CD14-positive monocyte (primary cell): ENCODE data around the gene OSBPL10. TPM values are rescaled to one million over a fixed set of nuclear protein-coding genes. Genes with fewer than 3 reads are reported as not detected.

Experiments
- DNase-seq, 3 donors: peaks; one replicate each; pipeline ENCODE4 v3.0.0-alpha.2; 2011 to 2022
- H2AFZ ChIP-seq: 2 replicates; pipeline ENCODE4 v1.6.0; 2012; ENCODE audit warnings: mild to moderate bottlenecking, low read depth, low read length, inconsistent platforms; ENCODE audit not compliant: insufficient read depth, poor library complexity, severe bottlenecking
- H3K27ac ChIP-seq, 2 donors: 1 replicate in 1 of 2; 2 replicates in 1 of 2; pipeline ENCODE4 v1.5.1; 2012 to 2013; ENCODE audit warnings: low read length in 2 of 2, control low read depth in 1 of 2, inconsistent platforms in 1 of 2, low read depth in 1 of 2, mild to moderate bottlenecking in 1 of 2
- H3K27me3 ChIP-seq, 2 donors: one replicate each; pipeline versions ENCODE4 v1.6.0 to v1.6.1; 2011 to 2013; ENCODE audit warnings: low read length in 2 of 2; ENCODE audit not compliant: control insufficient read depth in 2 of 2, insufficient read depth in 2 of 2
- H3K36me3 ChIP-seq, 2 donors: replicated peaks in 1 of 2; 1 replicate in 1 of 2; 2 replicates in 1 of 2; pipeline versions ENCODE4 v1.5.1 to v1.6.1; 2012 to 2013; ENCODE audit warnings: low read length in 2 of 2, control low read depth in 1 of 2, inconsistent platforms in 1 of 2, mild to moderate bottlenecking in 1 of 2; ENCODE audit not compliant: insufficient read depth in 2 of 2, control insufficient read depth in 1 of 2
- H3K4me1 ChIP-seq, 2 donors: 1 replicate in 1 of 2; 2 replicates in 1 of 2; pipeline versions ENCODE4 v1.5.1 to v1.6.1; 2012 to 2013; ENCODE audit warnings: low read length in 2 of 2, control low read depth in 1 of 2, inconsistent platforms in 1 of 2, mild to moderate bottlenecking in 1 of 2, moderate library complexity in 1 of 2; ENCODE audit not compliant: insufficient read depth in 2 of 2, control insufficient read depth in 1 of 2
- H3K4me2 ChIP-seq: replicated peaks from 2 replicates; pipeline ENCODE3; 2012; ENCODE audit warnings: low read length, moderate library complexity, mild to moderate bottlenecking; ENCODE audit not compliant: poor library complexity, severe bottlenecking; ENCODE audit errors: extremely low read depth
- H3K4me3 ChIP-seq, 3 experiments: fragments of 200-600 bp in 1 of 3; sonication (generic) in 1 of 3; replicated peaks in 1 of 3; 1 replicate in 2 of 3; 2 replicates in 1 of 3; pipeline ENCODE4 v1.5.1; 2011 to 2013; ENCODE audit warnings: low read length in 3 of 3, mild to moderate bottlenecking in 3 of 3, control low read depth in 2 of 3, low read depth in 2 of 3, inconsistent platforms in 1 of 3, moderate library complexity in 1 of 3
- H3K79me2 ChIP-seq: 2 replicates; pipeline ENCODE4 v1.6.0; 2012; ENCODE audit warnings: mild to moderate bottlenecking, control low read depth, inconsistent platforms, low read length, moderate library complexity; ENCODE audit not compliant: insufficient read depth
- H3K9ac ChIP-seq: 2 replicates; pipeline ENCODE4 v1.6.0; 2017; ENCODE audit warnings: low read length, mild to moderate bottlenecking; ENCODE audit not compliant: insufficient read depth, poor library complexity, severe bottlenecking
- H3K9me3 ChIP-seq, 2 donors: replicated peaks in 1 of 2; 1 replicate in 1 of 2; 2 replicates in 1 of 2; pipeline versions ENCODE4 v1.5.1 to v1.6.1; 2012 to 2013; ENCODE audit warnings: low read length in 2 of 2, control low read depth in 1 of 2; ENCODE audit not compliant: control insufficient read depth in 1 of 2, insufficient read depth in 1 of 2
- H4K20me1 ChIP-seq: 2 replicates; pipeline ENCODE4 v1.6.0; 2012; ENCODE audit warnings: mild to moderate bottlenecking, low read length, control low read depth, moderate library complexity; ENCODE audit not compliant: insufficient read depth
- H3K27ac Mint-ChIP-seq, 7 donors: one replicate each; pipeline ENCODE4 v1.8.0; 2020; ENCODE audit warnings: mild to moderate bottlenecking in 7 of 7, mixed read lengths in 7 of 7, moderate library complexity in 6 of 7, inconsistent platforms in 2 of 7
- H3K27me3 Mint-ChIP-seq, 3 donors: one replicate each; pipeline ENCODE4 v1.8.0; 2021 to 2022; ENCODE audit warnings: low read depth in 3 of 3, mild to moderate bottlenecking in 3 of 3, mixed read lengths in 3 of 3, moderate library complexity in 3 of 3, inconsistent platforms in 1 of 3
- H3K36me3 Mint-ChIP-seq, 2 donors: one replicate each; pipeline ENCODE4 v1.8.0; 2020; ENCODE audit warnings: mixed read lengths in 2 of 2, inconsistent platforms in 1 of 2, mild to moderate bottlenecking in 1 of 2
- H3K4me1 Mint-ChIP-seq: one replicate; pipeline ENCODE4 v1.8.0; 2020; ENCODE audit warnings: mild to moderate bottlenecking, mixed read lengths
- H3K4me3 Mint-ChIP-seq, 2 donors: one replicate each; pipeline ENCODE4 v1.8.0; 2020; ENCODE audit warnings: mild to moderate bottlenecking in 2 of 2, mixed read lengths in 2 of 2, moderate library complexity in 1 of 2
- H3K9me3 Mint-ChIP-seq, 7 donors: one replicate each; pipeline ENCODE4 v1.8.0; 2020 to 2022; ENCODE audit warnings: mixed read lengths in 7 of 7, mild to moderate bottlenecking in 6 of 7, moderate library complexity in 6 of 7, inconsistent platforms in 2 of 7
- WGBS: methylation state at CpG from one replicate; pipeline ENCODE4 v1.1.5; 2013; ENCODE audit warnings: missing lambda C conversion rate; ENCODE audit not compliant: insufficient coverage; 5-methylcytosine and 5-hydroxymethylcytosine counted together
- intact Hi-C, 2 donors: fragments of 100-400 bp; cut with micrococcal nuclease; formaldehyde crosslinking; loops; one replicate each; pipeline versions ENCODE4 v1.15.0 to v1.15.1; 2023
- polyA plus RNA-seq, 3 donors: library from polyadenylated mRNA; depleted of rRNA in 1 of 3; unstranded in 2 of 3; stranded (reverse) in 1 of 3; fragments of 300-500 nt in 2 of 3; fragments of >200 nt in 1 of 3; fragmentation: Illumina TruSeq in 2 of 3; gene quantifications; 1 replicate in 2 of 3; 2 replicates in 1 of 3; pipeline ENCODE4 v1.2.3, GENCODE V29; 2012 to 2021
- TF ChIP-seq, protein P1 (sequence below): fragments of 200-600 bp; IDR thresholded peaks from one replicate; pipeline ENCODE4 v1.8.0; 2022; ENCODE audit warnings: antibody characterized with exemption, mild to moderate bottlenecking

Gene OSBPL10
- polyA plus RNA-seq, 3 donors, result 0.03 TPM; not detected in 2

- WGBS, result 85% methylated on average over 2 of the region's 2 CpGs
- no peaks in the 10 kb centered on the region for H3K9me3 ChIP-seq
- Mint-ChIP-seq H3K36me3 (peaks cover 0 to 3% of the 10 kb centered on the region in 2 donors), H3K9me3 (peaks cover 0 to 9% (median 5%) of the 10 kb centered on the region in 7 donors), H3K27me3 (peaks cover 3 to 4% (median 3%) of the 10 kb centered on the region in 3 donors), H3K4me3 (no peak overlapping the region), H3K27ac (peak overlapping the region in 5 of 7 donors; percentile 44 to 82 (median 63)), H3K4me1 (peaks cover 32% of the 10 kb centered on the region)
- H3K27me3 ChIP-seq, result no peaks in the 10 kb centered on the region
- H3K36me3 ChIP-seq, result no peaks in the 10 kb centered on the region
- no peaks in the 10 kb centered on the region for H3K79me2 ChIP-seq
- intact Hi-C loops, result no loop called here
- H3K4me1 ChIP-seq, result peaks cover 21 to 26% of the 10 kb centered on the region in 2 donors
- H3K4me2 ChIP-seq, result no peak overlapping the region
- H3K4me3 ChIP-seq, result no peak overlapping the region
- H4K20me1 ChIP-seq, result no peaks in the 10 kb centered on the region
- H3K27ac ChIP-seq, result peak overlapping the region in 1 of 2 donors; percentile 58
- no peak for DNase-seq
- H3K9ac ChIP-seq, result no peak overlapping the region
- TF ChIP-seq, protein P1, sequence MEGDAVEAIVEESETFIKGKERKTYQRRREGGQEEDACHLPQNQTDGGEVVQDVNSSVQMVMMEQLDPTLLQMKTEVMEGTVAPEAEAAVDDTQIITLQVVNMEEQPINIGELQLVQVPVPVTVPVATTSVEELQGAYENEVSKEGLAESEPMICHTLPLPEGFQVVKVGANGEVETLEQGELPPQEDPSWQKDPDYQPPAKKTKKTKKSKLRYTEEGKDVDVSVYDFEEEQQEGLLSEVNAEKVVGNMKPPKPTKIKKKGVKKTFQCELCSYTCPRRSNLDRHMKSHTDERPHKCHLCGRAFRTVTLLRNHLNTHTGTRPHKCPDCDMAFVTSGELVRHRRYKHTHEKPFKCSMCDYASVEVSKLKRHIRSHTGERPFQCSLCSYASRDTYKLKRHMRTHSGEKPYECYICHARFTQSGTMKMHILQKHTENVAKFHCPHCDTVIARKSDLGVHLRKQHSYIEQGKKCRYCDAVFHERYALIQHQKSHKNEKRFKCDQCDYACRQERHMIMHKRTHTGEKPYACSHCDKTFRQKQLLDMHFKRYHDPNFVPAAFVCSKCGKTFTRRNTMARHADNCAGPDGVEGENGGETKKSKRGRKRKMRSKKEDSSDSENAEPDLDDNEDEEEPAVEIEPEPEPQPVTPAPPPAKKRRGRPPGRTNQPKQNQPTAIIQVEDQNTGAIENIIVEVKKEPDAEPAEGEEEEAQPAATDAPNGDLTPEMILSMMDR, result no peak
- H2AFZ ChIP-seq, result no peak overlapping the region
Observed at GRCh38 chr3:31671451-31671850, 309.6 kb downstream of the OSBPL10 start.

DNA sequence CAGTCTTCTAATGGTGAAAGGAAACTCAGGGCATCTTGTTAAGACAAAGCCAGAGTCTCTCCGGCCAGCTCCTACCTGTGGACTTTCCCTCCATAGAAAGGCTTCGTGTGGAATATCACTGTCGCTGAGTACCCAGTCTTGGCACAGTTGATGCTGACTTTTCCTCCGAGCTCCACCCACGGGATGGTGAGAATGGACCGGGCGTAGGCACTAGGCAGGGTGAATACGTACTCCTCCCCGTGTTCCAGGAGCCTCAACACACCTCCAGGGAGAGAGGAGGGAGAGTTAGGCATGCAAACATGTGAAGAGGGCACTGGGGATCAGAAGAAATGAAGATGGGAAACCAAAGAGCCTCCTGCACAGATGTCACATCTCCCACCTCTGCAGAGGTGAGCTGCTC is 310.3 kb downstream of the OSBPL10 start:
- intact Hi-C loops, result no loop called here
- no peak overlapping the region for H3K9ac ChIP-seq
- no peak for DNase-seq
- peak overlapping the region in 1 of 2 donors; percentile 56 for H3K27ac ChIP-seq
- H3K27me3 ChIP-seq, result no peaks in the 10 kb centered on the region
- no peak overlapping the region for H3K4me3 ChIP-seq
- no peaks in the 10 kb centered on the region for H4K20me1 ChIP-seq
- no peaks in the 10 kb centered on the region for H3K79me2 ChIP-seq
- Mint-ChIP-seq H3K4me1 (peaks cover 32% of the 10 kb centered on the region), H3K27ac (peak overlapping the region in 3 of 7 donors; percentile 56 to 73 (median 72)), H3K4me3 (no peak overlapping the region), H3K9me3 (peaks cover 0 to 9% (median 5%) of the 10 kb centered on the region in 7 donors), H3K27me3 (peaks cover 3 to 4% (median 3%) of the 10 kb centered on the region in 3 donors), H3K36me3 (peaks cover 0 to 3% of the 10 kb centered on the region in 2 donors)
- TF ChIP-seq, protein P1, result no peak
- no peak overlapping the region for H3K4me2 ChIP-seq
- peaks cover 21 to 26% of the 10 kb centered on the region in 2 donors for H3K4me1 ChIP-seq
- H3K36me3 ChIP-seq, result no peaks in the 10 kb centered on the region
- WGBS, result 96% methylated on average over 3 of the region's 9 CpGs
- H3K9me3 ChIP-seq, result no peaks in the 10 kb centered on the region
- H2AFZ ChIP-seq, result no peak overlapping the region
